ENCODE measurements around the gene ZCCHC10. TPM values are rescaled to one million over a fixed set of nuclear protein-coding genes. Genes with fewer than 3 reads are reported as not detected.

ZCCHC10 gene
- total and polyA plus RNA-seq, 2 donors (not counting 3 experiments of a cell fraction or from before 2014, with no cell fraction given): 25.9 to 32.1 TPM

GRCh38 chr5:133054697-133055471, 28.5 kb upstream of the ZCCHC10 start:
- Histone ChIP-seq H3K4me2 (ENCODE audit: insufficient read depth, low read length) (no peak overlapping the region), H3K27me3 (ENCODE audit: control insufficient read depth in 2 of 2, insufficient read depth in 2 of 2, low read length in 2 of 2) (no peaks in the 10 kb centered on the region), H3K4me1 (ENCODE audit: control insufficient read depth, extremely low read depth, insufficient read depth, low read length) (peaks cover 24% of the 10 kb centered on the region), H3K79me2 (ENCODE audit: control insufficient read depth, insufficient read depth, low read length) (peaks cover 77% of the 10 kb centered on the region), H3K9me1 (replicated peaks; ENCODE audit: control insufficient read depth, extremely low read depth, insufficient read depth, low read length) (no peaks in the 10 kb centered on the region), H2AFZ (ENCODE audit: low read depth, low read length) (no peak overlapping the region), H3K4me3 (replicated peaks in 1 of 3; ENCODE audit: insufficient read depth in 1 of 3, low read depth in 1 of 3, low read length in 3 of 3) (no peak overlapping the region), H3K36me3 (ENCODE audit: control insufficient read depth in 2 of 2, extremely low read depth in 1 of 2, insufficient read depth in 2 of 2, low read length in 2 of 2) (no peaks in the 10 kb centered on the region), H3K9me3 (replicated peaks; ENCODE audit: control insufficient read depth, insufficient read depth, low read length) (no peaks in the 10 kb centered on the region), H3K9ac (replicated peaks; ENCODE audit: extremely low read depth, insufficient read depth, low read length) (no peak overlapping the region), H4K20me1 (replicated peaks; ENCODE audit: control insufficient read depth, extremely low read depth, insufficient read depth, low read length) (peaks cover 5% of the 10 kb centered on the region), H3K27ac (ENCODE audit: insufficient read depth, low read depth, low read length) (no peak overlapping the region)
- TF ChIP-seq CTCF (IDR thresholded peaks at IDR 0.05; ENCODE audit: extremely low read depth in 1 of 2, insufficient read depth in 1 of 2, low read depth in 1 of 2, low read length in 2 of 2): no peak
- no peak for TF ChIP-seq MAX (IDR thresholded peaks at IDR 0.05; ENCODE audit: insufficient read depth, insufficient read length)
- TF ChIP-seq MYC (IDR thresholded peaks at IDR 0.05; ENCODE audit: low read depth, low read length): no peak
- TF ChIP-seq POLR2AphosphoS5 (IDR thresholded peaks at IDR 0.05; ENCODE audit: insufficient read depth, low read depth, low read length): no peak
- TF ChIP-seq EZH2 (IDR thresholded peaks at IDR 0.05; ENCODE audit: borderline replicate concordance, low read depth, low read length, severe bottlenecking): no peak
- no peak for TF ChIP-seq POLR2A (IDR thresholded peaks at IDR 0.05; ENCODE audit: low read depth, low read length)
- TF ChIP-seq FOS (IDR thresholded peaks at IDR 0.05; ENCODE audit: borderline replicate concordance, insufficient read depth, low read length): no peak
- no peak for TF ChIP-seq JUN (IDR thresholded peaks at IDR 0.05; ENCODE audit: borderline replicate concordance, insufficient read depth, insufficient read length, low read depth)
- FAIRE-seq (no peak), DNase-seq (ENCODE audit: low read depth, low spot score) (no peak)
- ChIA-PET POLR2A (no interaction called here), CTCF (no interaction called here)
- intact Hi-C loops (cut with micrococcal nuclease) (loop anchor here (5.0 to 10.0 kb wide), 3 partner anchors 108 to 670 kb away; no protein-coding TSS in a partner anchor), dilution Hi-C loops (cut with MboI; ENCODE audit: extremely low pct_ligation_motif_present, low sequenced_read_pairs) (no loop called here)
- no TSS peak for BruUV-seq (replicated peaks)

All from endothelial cell of umbilical vein (primary cell).